Mesendoderm (in vitro differentiated cells): ENCODE results near the gene BPIFB6.

ENCODE experiments used
- DNase-seq: peaks from one replicate; pipeline ENCODE4 v3.0.0; 2013
- H2AK5ac ChIP-seq: 2 replicates; pipeline ENCODE4 v1.6.1; 2013; ENCODE audit warnings: low read length, inconsistent platforms
- H2BK120ac ChIP-seq: 2 replicates; pipeline ENCODE4 v1.6.1; 2013; ENCODE audit warnings: low read depth, mild to moderate bottlenecking, low read length, moderate library complexity, mixed read lengths
- H2BK15ac ChIP-seq: replicated peaks from 2 replicates; pipeline ENCODE4 v1.6.1; 2013; ENCODE audit warnings: low read depth, mild to moderate bottlenecking, moderate library complexity
- H2BK5ac ChIP-seq: 2 replicates; pipeline ENCODE4 v1.6.1; 2013; ENCODE audit warnings: low read length, inconsistent platforms
- H3K18ac ChIP-seq: 2 replicates; pipeline ENCODE4 v1.6.1; 2013; ENCODE audit warnings: mild to moderate bottlenecking, low read length, mixed read lengths
- H3K23ac ChIP-seq: one replicate; pipeline ENCODE4 v1.6.1; 2013; ENCODE audit warnings: low read length
- H3K27ac ChIP-seq: 2 replicates; pipeline ENCODE4 v1.5.1; 2013; ENCODE audit warnings: low read depth, mild to moderate bottlenecking, inconsistent platforms, low read length, moderate library complexity
- H3K27me3 ChIP-seq: 2 replicates; pipeline ENCODE4 v1.6.1; 2013; ENCODE audit warnings: low read length, control low read depth, mild to moderate bottlenecking, inconsistent platforms; ENCODE audit not compliant: insufficient read depth, poor library complexity
- H3K36me3 ChIP-seq: 2 replicates; pipeline ENCODE4 v1.6.1; 2013; ENCODE audit warnings: low read length, inconsistent platforms; ENCODE audit not compliant: control insufficient read depth, insufficient read depth
- H3K4ac ChIP-seq: one replicate; pipeline ENCODE4 v1.6.1; 2013; ENCODE audit warnings: low read depth, mild to moderate bottlenecking, low read length, moderate library complexity
- H3K4me1 ChIP-seq: 2 replicates; pipeline ENCODE4 v1.6.1; 2013; ENCODE audit warnings: low read depth, low read length, inconsistent platforms; ENCODE audit not compliant: control insufficient read depth
- H3K4me2 ChIP-seq: 2 replicates; pipeline ENCODE4 v1.6.1; 2013; ENCODE audit warnings: low read length
- H3K4me3 ChIP-seq: 2 replicates; pipeline ENCODE4 v1.5.1; 2013; ENCODE audit warnings: mild to moderate bottlenecking, low read length
- H3K56ac ChIP-seq: one replicate; pipeline ENCODE4 v1.6.1; 2013; ENCODE audit warnings: low read length
- H3K79me1 ChIP-seq: 2 replicates; pipeline ENCODE4 v1.6.1; 2013; ENCODE audit warnings: low read length, inconsistent platforms
- H3K79me2 ChIP-seq: 2 replicates; pipeline ENCODE4 v1.6.1; 2013; ENCODE audit warnings: mild to moderate bottlenecking, low read length; ENCODE audit not compliant: control insufficient read depth, insufficient read depth
- H3K9ac ChIP-seq: 2 replicates; pipeline ENCODE4 v1.6.1; 2013; ENCODE audit warnings: low read length, inconsistent platforms
- H4K5ac ChIP-seq: one replicate; pipeline ENCODE4 v1.6.1; 2013; ENCODE audit warnings: low read length
- H4K8ac ChIP-seq: one replicate; pipeline ENCODE4 v1.6.1; 2013; ENCODE audit warnings: low read depth, mild to moderate bottlenecking, control low read depth, low read length, moderate library complexity
- WGBS: extraction: QIAGEN DNeasy Blood & Tissue Kit; methylation state at CpG from one replicate; pipeline ENCODE4 v1.1.7; 2013; ENCODE audit warnings: low lambda C conversion rate, missing lambda C conversion rate; ENCODE audit not compliant: insufficient coverage; ENCODE audit errors: extremely low coverage; 5-methylcytosine and 5-hydroxymethylcytosine counted together

Gene BPIFB6

DNA sequence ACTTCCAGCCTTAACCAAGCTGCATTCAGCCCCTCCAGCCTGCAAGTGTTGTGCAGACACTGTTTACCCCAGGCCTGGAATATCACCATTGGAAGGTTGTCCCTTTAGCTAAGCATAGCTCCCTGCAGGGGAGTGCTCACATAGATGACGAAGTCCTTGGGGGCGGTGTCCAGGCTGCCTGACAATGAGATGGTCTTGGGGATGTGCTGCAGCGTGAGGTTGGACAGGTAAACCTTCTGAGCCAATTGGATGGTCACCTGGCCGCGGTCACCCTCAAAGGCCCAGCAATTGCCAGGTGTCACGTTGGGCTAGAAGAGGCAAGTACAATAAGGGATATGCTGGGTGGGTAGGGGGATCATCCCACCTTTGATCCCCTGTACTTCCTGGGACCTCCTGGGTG lies 45.9 kb upstream of the BPIFB6 start:
- Histone ChIP-seq H3K79me1 (no peaks in the 10 kb centered on the region), H3K27ac (no peak overlapping the region), H2AK5ac (no peak overlapping the region), H3K4ac (peak overlapping the region; percentile 5), H3K4me1 (peaks cover 4% of the 10 kb centered on the region), H4K8ac (no peak overlapping the region), H2BK15ac (no peak overlapping the region), H3K18ac (no peak overlapping the region), H2BK120ac (no peak overlapping the region), H3K56ac (no peak overlapping the region), H2BK5ac (no peak overlapping the region), H3K27me3 (no peaks in the 10 kb centered on the region), H3K4me3 (no peak overlapping the region), H3K4me2 (no peak overlapping the region), H4K5ac (no peak overlapping the region), H3K36me3 (no peaks in the 10 kb centered on the region), H3K79me2 (no peaks in the 10 kb centered on the region), H3K23ac (no peak overlapping the region), H3K9ac (no peak overlapping the region)
- DNase-seq, result no peak
- no CpG with 5 or more reads among the region's 6 CpGs for WGBS

- H3K4me2 ChIP-seq, result no peak overlapping the region
- H3K4me3 ChIP-seq, result no peak overlapping the region
- H3K4ac ChIP-seq, result peak overlapping the region; percentile 50
- H2AK5ac ChIP-seq, result peak overlapping the region; percentile 34
- H3K27me3 ChIP-seq, result no peaks in the 10 kb centered on the region
- no peaks in the 10 kb centered on the region for H3K79me1 ChIP-seq
- no peaks in the 10 kb centered on the region for H3K36me3 ChIP-seq
- peaks cover 4% of the 10 kb centered on the region for H3K4me1 ChIP-seq
- no peak overlapping the region for H4K5ac ChIP-seq
- no peak overlapping the region for H3K9ac ChIP-seq
- H4K8ac ChIP-seq, result no peak overlapping the region
- no peaks in the 10 kb centered on the region for H3K79me2 ChIP-seq
- no peak overlapping the region for H3K18ac ChIP-seq
- H2BK15ac ChIP-seq, result no peak overlapping the region
- no peak for DNase-seq
- H3K23ac ChIP-seq, result no peak overlapping the region
- peak overlapping the region; percentile 6 for H2BK120ac ChIP-seq
- WGBS, result no CpG with 5 or more reads among the region's 18 CpGs
- H3K56ac ChIP-seq, result peak overlapping the region; percentile 52
- H2BK5ac ChIP-seq, result no peak overlapping the region
- no peak overlapping the region for H3K27ac ChIP-seq
Observed at GRCh38 chr20:32986331-32986966, 45.0 kb upstream of the BPIFB6 start.

DNA sequence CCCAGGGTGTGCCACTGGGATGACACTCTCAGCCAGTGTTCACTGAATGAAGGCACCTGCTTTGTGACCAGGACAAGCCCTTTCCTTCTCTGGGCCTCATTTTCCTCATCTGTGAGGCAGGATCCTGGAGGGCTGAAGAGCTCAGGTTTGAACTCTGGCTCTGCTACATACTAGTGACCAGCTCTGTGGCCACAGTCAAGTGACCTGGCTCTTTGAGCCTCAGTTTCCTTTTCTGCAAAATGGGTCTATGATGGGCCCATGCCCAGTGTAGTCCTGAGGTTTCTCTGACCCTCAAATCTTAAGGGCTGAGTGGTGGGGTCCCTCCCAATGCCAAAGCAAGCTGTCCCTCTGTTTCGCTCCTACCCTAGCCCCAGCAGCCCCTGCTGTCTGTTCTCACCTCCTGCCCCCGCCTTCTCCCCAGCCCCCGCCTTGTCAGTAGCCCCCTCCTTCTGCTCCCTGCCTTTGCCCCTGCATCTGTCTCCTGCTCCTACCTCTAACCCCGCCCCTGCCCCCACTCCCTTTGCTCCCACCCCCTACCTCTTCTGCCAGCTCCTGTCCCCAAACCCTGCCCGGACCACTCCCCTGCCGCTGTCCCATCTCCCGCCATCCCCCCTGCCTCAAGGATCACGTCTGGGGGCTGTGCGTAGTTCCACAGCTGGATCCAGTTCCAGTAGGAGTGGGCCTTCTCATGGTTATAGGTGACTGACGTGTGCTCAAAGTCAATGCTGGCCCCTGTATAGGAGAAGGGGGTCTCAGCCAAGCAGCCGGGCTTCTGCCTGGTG lies 44.2 kb upstream of the BPIFB6 start:
- H3K36me3 ChIP-seq, result no peaks in the 10 kb centered on the region
- H3K27me3 ChIP-seq, result no peaks in the 10 kb centered on the region
- peaks cover 4% of the 10 kb centered on the region for H3K4me1 ChIP-seq
- no CpG with 5 or more reads among the region's 11 CpGs for WGBS
- no peak overlapping the region for H2BK5ac ChIP-seq
- H4K8ac ChIP-seq, result no peak overlapping the region
- no peak for DNase-seq
- no peaks in the 10 kb centered on the region for H3K79me1 ChIP-seq
- H3K79me2 ChIP-seq, result no peaks in the 10 kb centered on the region
- H3K27ac ChIP-seq, result no peak overlapping the region
- H4K5ac ChIP-seq, result no peak overlapping the region
- H3K4ac ChIP-seq, result no peak overlapping the region
- peak overlapping the region; percentile 6 for H2BK120ac ChIP-seq
- peak overlapping the region; percentile 5 for H3K18ac ChIP-seq
- H3K56ac ChIP-seq, result no peak overlapping the region
- no peak overlapping the region for H3K9ac ChIP-seq
- H2BK15ac ChIP-seq, result no peak overlapping the region
- no peak overlapping the region for H3K23ac ChIP-seq
- no peak overlapping the region for H3K4me3 ChIP-seq
- no peak overlapping the region for H3K4me2 ChIP-seq
- H2AK5ac ChIP-seq, result no peak overlapping the region

DNA sequence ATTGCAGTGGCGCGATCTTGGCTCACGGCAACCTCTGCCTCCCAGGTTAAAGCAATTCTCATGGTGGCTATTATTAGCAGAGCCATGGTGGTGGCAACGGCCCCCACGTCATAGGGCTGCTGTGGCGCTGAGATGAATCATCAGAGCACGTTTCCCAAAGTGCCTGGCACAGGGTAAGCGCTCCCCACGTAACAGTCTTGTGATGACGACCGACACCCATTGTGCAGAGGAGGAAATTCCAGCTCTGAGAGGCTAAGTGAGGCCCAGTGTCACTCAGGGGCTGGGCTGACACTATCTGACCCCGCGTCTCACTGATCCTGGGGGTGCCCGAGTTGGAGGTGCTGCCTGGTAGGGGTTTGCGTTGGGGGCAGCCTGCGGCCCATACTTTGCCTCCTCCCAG lies 43.4 kb upstream of the BPIFB6 start:
- Histone ChIP-seq H4K8ac (no peak overlapping the region), H3K56ac (peak overlapping the region; percentile 62), H2BK5ac (peak overlapping the region; percentile 79), H3K27me3 (no peaks in the 10 kb centered on the region), H3K4ac (no peak overlapping the region), H2BK15ac (no peak overlapping the region), H3K4me1 (peaks cover 4% of the 10 kb centered on the region), H3K23ac (no peak overlapping the region), H3K79me1 (no peaks in the 10 kb centered on the region), H3K4me3 (no peak overlapping the region), H2AK5ac (no peak overlapping the region), H3K18ac (no peak overlapping the region), H4K5ac (no peak overlapping the region), H3K9ac (no peak overlapping the region), H3K4me2 (no peak overlapping the region), H3K36me3 (no peaks in the 10 kb centered on the region), H2BK120ac (no peak overlapping the region), H3K27ac (no peak overlapping the region), H3K79me2 (no peaks in the 10 kb centered on the region)
- WGBS, result no CpG with 5 or more reads among the region's 16 CpGs
- no peak for DNase-seq

- H3K4ac ChIP-seq, result peak overlapping the region; percentile 66
- H4K5ac ChIP-seq, result no peak overlapping the region
- H3K36me3 ChIP-seq, result no peaks in the 10 kb centered on the region
- H3K4me1 ChIP-seq, result peaks cover under 1% of the 10 kb centered on the region
- DNase-seq, result no peak
- H4K8ac ChIP-seq, result no peak overlapping the region
- no CpG with 5 or more reads among the region's 14 CpGs for WGBS
- no peak overlapping the region for H3K4me2 ChIP-seq
- H2BK120ac ChIP-seq, result no peak overlapping the region
- H3K23ac ChIP-seq, result no peak overlapping the region
- no peak overlapping the region for H3K27ac ChIP-seq
- H3K4me3 ChIP-seq, result no peak overlapping the region
- no peak overlapping the region for H2BK5ac ChIP-seq
- no peaks in the 10 kb centered on the region for H3K79me2 ChIP-seq
- no peaks in the 10 kb centered on the region for H3K79me1 ChIP-seq
- H3K18ac ChIP-seq, result no peak overlapping the region
- no peaks in the 10 kb centered on the region for H3K27me3 ChIP-seq
- H2BK15ac ChIP-seq, result no peak overlapping the region
- H2AK5ac ChIP-seq, result peak overlapping the region; percentile 83
- H3K56ac ChIP-seq, result peak overlapping the region; percentile 36
- H3K9ac ChIP-seq, result no peak overlapping the region
Observed at GRCh38 chr20:32989507-32990283, 41.8 kb upstream of the BPIFB6 start.
